Measurements from ENCODE around the gene CCDC90B. TPM values are rescaled to one million over a fixed set of nuclear protein-coding genes. Genes with fewer than 3 reads are reported as not detected.

Gene CCDC90B

GRCh38 chr11:83221694-83222093 lies 64.5 kb downstream of the CCDC90B start:
- H3K23ac ChIP-seq (ENCODE audit: low read depth, low read length, poor library complexity) = no peak overlapping the region
- H3K36me3 ChIP-seq (replicated peaks in 1 of 2; ENCODE audit: control insufficient read depth in 2 of 2, insufficient read depth in 2 of 2, low read length in 2 of 2) = no peaks in the 10 kb centered on the region
- H3K4me3 ChIP-seq (ENCODE audit: low read length in 2 of 2) = no peak overlapping the region
- no peak overlapping the region for H3K4ac ChIP-seq (ENCODE audit: low read length)
- no peak overlapping the region for H2AFZ ChIP-seq (ENCODE audit: low read length)
- H3K9ac ChIP-seq (ENCODE audit: low read depth, low read length, poor library complexity) = no peak overlapping the region
- DNase-seq (ENCODE audit: low spot score) = no peak
- H3K9me3 ChIP-seq (replicated peaks in 1 of 2; ENCODE audit: control insufficient read depth in 2 of 2, insufficient read depth in 1 of 2, low read depth in 1 of 2, low read length in 2 of 2) = no peaks in the 10 kb centered on the region
- H2BK12ac ChIP-seq (ENCODE audit: low read length) = no peak overlapping the region
- no peak overlapping the region for H2BK120ac ChIP-seq (ENCODE audit: low read depth, low read length)
- no peak overlapping the region for H3K27ac ChIP-seq (replicated peaks; ENCODE audit: low read length)
- no peaks in the 10 kb centered on the region for H3K79me1 ChIP-seq (ENCODE audit: low read depth, low read length)
- H4K91ac ChIP-seq (ENCODE audit: low read depth, low read length, poor library complexity) = no peak overlapping the region
- no peak overlapping the region for H3K18ac ChIP-seq (ENCODE audit: low read length)
- no peak overlapping the region for H3K4me2 ChIP-seq (ENCODE audit: insufficient read depth, low read length, poor library complexity, severe bottlenecking)
- no peaks in the 10 kb centered on the region for H3K4me1 ChIP-seq (ENCODE audit: control insufficient read depth in 2 of 2, insufficient read depth in 1 of 2, low read depth in 1 of 2, low read length in 2 of 2)
- no peaks in the 10 kb centered on the region for H3K27me3 ChIP-seq (ENCODE audit: control insufficient read depth in 3 of 3, insufficient read depth in 3 of 3, low read depth in 1 of 3, low read length in 3 of 3)
- no peak overlapping the region for H2BK15ac ChIP-seq (ENCODE audit: low read length)
- H3K14ac ChIP-seq (ENCODE audit: low read length) = no peak overlapping the region
- H4K8ac ChIP-seq (ENCODE audit: low read depth, low read length) = no peak overlapping the region
- H2BK5ac ChIP-seq (ENCODE audit: low read length) = no peak overlapping the region
- H2AK5ac ChIP-seq (ENCODE audit: low read depth, low read length) = no peak overlapping the region

- no peak overlapping the region for H3K27ac ChIP-seq (replicated peaks; ENCODE audit: low read length)
- no peak overlapping the region for H3K23ac ChIP-seq (ENCODE audit: low read depth, low read length, poor library complexity)
- H3K79me1 ChIP-seq (ENCODE audit: low read depth, low read length) = no peaks in the 10 kb centered on the region
- H3K9me3 ChIP-seq (replicated peaks in 1 of 2; ENCODE audit: control insufficient read depth in 2 of 2, insufficient read depth in 1 of 2, low read depth in 1 of 2, low read length in 2 of 2) = no peaks in the 10 kb centered on the region
- DNase-seq (ENCODE audit: low spot score) = no peak
- no peak overlapping the region for H3K4ac ChIP-seq (ENCODE audit: low read length)
- no peaks in the 10 kb centered on the region for H3K27me3 ChIP-seq (ENCODE audit: control insufficient read depth in 3 of 3, insufficient read depth in 3 of 3, low read depth in 1 of 3, low read length in 3 of 3)
- H2BK5ac ChIP-seq (ENCODE audit: low read length) = no peak overlapping the region
- H3K36me3 ChIP-seq (replicated peaks in 1 of 2; ENCODE audit: control insufficient read depth in 2 of 2, insufficient read depth in 2 of 2, low read length in 2 of 2) = no peaks in the 10 kb centered on the region
- H3K4me1 ChIP-seq (ENCODE audit: control insufficient read depth in 2 of 2, insufficient read depth in 1 of 2, low read depth in 1 of 2, low read length in 2 of 2) = no peaks in the 10 kb centered on the region
- H3K4me2 ChIP-seq (ENCODE audit: insufficient read depth, low read length, poor library complexity, severe bottlenecking) = no peak overlapping the region
- H3K14ac ChIP-seq (ENCODE audit: low read length) = no peak overlapping the region
- no peak overlapping the region for H2BK120ac ChIP-seq (ENCODE audit: low read depth, low read length)
- H2AK5ac ChIP-seq (ENCODE audit: low read depth, low read length) = no peak overlapping the region
- H2AFZ ChIP-seq (ENCODE audit: low read length) = no peak overlapping the region
- no peak overlapping the region for H3K9ac ChIP-seq (ENCODE audit: low read depth, low read length, poor library complexity)
- no CpG with 5 or more reads among the region's 10 CpGs for WGBS, 2 donors (ENCODE audit: extremely low coverage in 2 of 2, insufficient read length in 2 of 2, insufficient replicate concordance in 1 of 2)
- H3K4me3 ChIP-seq (ENCODE audit: low read length in 2 of 2) = no peak overlapping the region
- no peak overlapping the region for H3K18ac ChIP-seq (ENCODE audit: low read length)
- no peak overlapping the region for H4K8ac ChIP-seq (ENCODE audit: low read depth, low read length)
- no peak overlapping the region for H4K91ac ChIP-seq (ENCODE audit: low read depth, low read length, poor library complexity)
- no peak overlapping the region for H2BK12ac ChIP-seq (ENCODE audit: low read length)
- H2BK15ac ChIP-seq (ENCODE audit: low read length) = no peak overlapping the region
Observed at GRCh38 chr11:83220260-83220659, 65.9 kb downstream of the CCDC90B start.

- DNase-seq (ENCODE audit: low spot score) = no peak
- H3K4me2 ChIP-seq (ENCODE audit: insufficient read depth, low read length, poor library complexity, severe bottlenecking) = no peak overlapping the region
Observed at GRCh38 chr11:83219095-83219494, 67.1 kb downstream of the CCDC90B start.

More at GRCh38 chr11:83219095-83219494, 67.1 kb downstream of the CCDC90B start:
- no peak overlapping the region for H3K23ac ChIP-seq (ENCODE audit: low read depth, low read length, poor library complexity)
- H3K9ac ChIP-seq (ENCODE audit: low read depth, low read length, poor library complexity) = no peak overlapping the region
- no peak overlapping the region for H4K8ac ChIP-seq (ENCODE audit: low read depth, low read length)
- H3K79me1 ChIP-seq (ENCODE audit: low read depth, low read length) = no peaks in the 10 kb centered on the region
- H3K27ac ChIP-seq (replicated peaks; ENCODE audit: low read length) = no peak overlapping the region
- no peak overlapping the region for H2AK5ac ChIP-seq (ENCODE audit: low read depth, low read length)
- no peaks in the 10 kb centered on the region for H3K9me3 ChIP-seq (replicated peaks in 1 of 2; ENCODE audit: control insufficient read depth in 2 of 2, insufficient read depth in 1 of 2, low read depth in 1 of 2, low read length in 2 of 2)
- H3K14ac ChIP-seq (ENCODE audit: low read length) = no peak overlapping the region
- H4K91ac ChIP-seq (ENCODE audit: low read depth, low read length, poor library complexity) = no peak overlapping the region
- H3K36me3 ChIP-seq (replicated peaks in 1 of 2; ENCODE audit: control insufficient read depth in 2 of 2, insufficient read depth in 2 of 2, low read length in 2 of 2) = no peaks in the 10 kb centered on the region
- no peak overlapping the region for H3K18ac ChIP-seq (ENCODE audit: low read length)
- WGBS, 2 donors (ENCODE audit: extremely low coverage in 2 of 2, insufficient read length in 2 of 2, insufficient replicate concordance in 1 of 2) = no CpG with 5 or more reads among the region's 8 CpGs
- H2BK5ac ChIP-seq (ENCODE audit: low read length) = no peak overlapping the region
- no peaks in the 10 kb centered on the region for H3K27me3 ChIP-seq (ENCODE audit: control insufficient read depth in 3 of 3, insufficient read depth in 3 of 3, low read depth in 1 of 3, low read length in 3 of 3)
- no peak overlapping the region for H3K4me3 ChIP-seq (ENCODE audit: low read length in 2 of 2)
- no peak overlapping the region for H2AFZ ChIP-seq (ENCODE audit: low read length)
- H2BK12ac ChIP-seq (ENCODE audit: low read length) = no peak overlapping the region
- H2BK120ac ChIP-seq (ENCODE audit: low read depth, low read length) = no peak overlapping the region
- no peaks in the 10 kb centered on the region for H3K4me1 ChIP-seq (ENCODE audit: control insufficient read depth in 2 of 2, insufficient read depth in 1 of 2, low read depth in 1 of 2, low read length in 2 of 2)
- no peak overlapping the region for H3K4ac ChIP-seq (ENCODE audit: low read length)
- H2BK15ac ChIP-seq (ENCODE audit: low read length) = no peak overlapping the region

Small RNA genes within 50 kb of the gene (small RNA-seq; reads per million reads assigned to genes)
- not detected for gene AP000873.5 (ENCODE audit: insufficient read depth)

Measured in neuronal stem cell (in vitro differentiated cells).